ENCODE results near the gene SMIM44.

Gene SMIM44

GRCh38 chr19:3499738-3500428 is 16.6 kb upstream of the SMIM44 start:
- DNase-seq: no peak

- DNase-seq: no peak
These were observed 14.7 kb upstream of the SMIM44 start for GRCh38 chr19:3497757-3498520.

GRCh38 chr19:3496392-3497273 is 13.4 kb upstream of the SMIM44 start:
- no peak for DNase-seq

GRCh38 chr19:3494559-3494958 is 11.3 kb upstream of the SMIM44 start:
- DNase-seq: peak; percentile 24

GRCh38 chr19:3494051-3494450 is 10.8 kb upstream of the SMIM44 start:
- DNase-seq: no peak

- DNase-seq: no peak
These were observed 10.4 kb upstream of the SMIM44 start for GRCh38 chr19:3493651-3494050.

- no peak for DNase-seq
These were observed 9.7 kb upstream of the SMIM44 start for GRCh38 chr19:3492919-3493318.

GRCh38 chr19:3492131-3492839 is 9.0 kb upstream of the SMIM44 start:
- DNase-seq: no peak

- DNase-seq: no peak
These were observed 8.3 kb upstream of the SMIM44 start for GRCh38 chr19:3491396-3492119.

- no peak for DNase-seq
These were observed 575 bp downstream of the SMIM44 start for GRCh38 chr19:3482507-3483225.

- DNase-seq: no peak
These were observed 1.8 kb downstream of the SMIM44 start for GRCh38 chr19:3481241-3482090.

- DNase-seq: no peak
These were observed 2.7 kb downstream of the SMIM44 start, which contains the start of gene SMIM24 for GRCh38 chr19:3480383-3481091. SMIM24 (minus strand) TSS chr19:3480525; CDS start chr19:3480463, 62 bp downstream.

- DNase-seq: no peak
These were observed 3.4 kb downstream of the SMIM44 start for GRCh38 chr19:3479834-3480215.

- DNase-seq: no peak
These were observed 3.9 kb downstream of the SMIM44 start for GRCh38 chr19:3479177-3479833.

GRCh38 chr19:3478409-3479176 is 4.6 kb downstream of the SMIM44 start:
- DNase-seq: no peak

GRCh38 chr19:3477951-3478350 is 5.3 kb downstream of the SMIM44 start:
- DNase-seq: no peak

GRCh38 chr19:3477506-3477905 is 5.7 kb downstream of the SMIM44 start:
- no peak for DNase-seq

- DNase-seq: no peak
These were observed 6.4 kb downstream of the SMIM44 start for GRCh38 chr19:3476830-3477229.

Measured in activated effector memory CD4-positive, alpha-beta T cell treated with Interleukin-2 at 50 U/mL for 16 hours (primary cell).